ENCODE data around the gene TENM4. TPM values are rescaled to one million over a fixed set of nuclear protein-coding genes. Genes with fewer than 3 reads are reported as not detected.

Gene TENM4
- total and polyA plus RNA-seq, 2 of the 8 experiments (the other 6 are each of a cell fraction or from before 2014, with no cell fraction given) = 3.5 to 7.2 TPM

DNA sequence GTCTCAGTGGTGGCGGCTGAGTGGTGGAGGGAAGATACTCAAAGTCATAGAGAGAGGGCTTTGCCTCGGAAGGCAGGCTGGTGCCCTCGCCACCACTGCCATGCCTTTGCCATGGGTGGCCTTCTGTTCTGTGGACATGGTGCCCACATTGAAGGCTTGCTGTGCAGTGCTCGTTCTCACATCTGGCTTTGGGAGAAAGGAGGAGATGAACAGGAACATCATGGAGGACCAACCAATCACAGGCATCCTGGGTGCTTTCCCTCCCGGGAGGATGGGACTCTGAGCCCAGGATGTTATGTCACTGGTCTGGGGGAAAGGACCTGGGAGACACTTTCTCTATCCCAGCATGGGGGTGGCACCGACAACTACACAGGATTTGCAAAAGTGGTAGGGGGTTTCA, 783.8 kb downstream of the TENM4 start:
- Histone ChIP-seq H2AK5ac (ENCODE audit: low read depth, low read length) (no peak overlapping the region), H4K8ac (ENCODE audit: extremely low read depth, insufficient read depth, low read length) (no peak overlapping the region), H3K4me2 (ENCODE audit: insufficient read depth in 1 of 2, low read depth in 2 of 2, low read length in 2 of 2) (no peak overlapping the region), H2BK12ac (ENCODE audit: low read depth, low read length) (no peak overlapping the region), H3K79me2 (ENCODE audit: control insufficient read depth in 1 of 2, insufficient read depth in 2 of 2, low read length in 2 of 2) (no peaks in the 10 kb centered on the region), H3K4me1 (replicated peaks in 1 of 4; ENCODE audit: control insufficient read depth in 3 of 4, insufficient read depth in 4 of 4, low read length in 3 of 4) (no peaks in the 10 kb centered on the region; a peak in 1 of 7 replicates), H3K27me3 (replicated peaks in 1 of 4; ENCODE audit: control insufficient read depth in 3 of 4, extremely low read depth in 1 of 4, insufficient read depth in 3 of 4, low read length in 3 of 4) (no peaks in the 10 kb centered on the region), H2AFZ (ENCODE audit: low read length) (no peak overlapping the region), H3K27ac (ENCODE audit: low read depth, low read length) (no peak overlapping the region), H3K9me3 (ENCODE audit: insufficient read depth in 2 of 2, low read depth in 1 of 2, low read length in 1 of 2) (no peaks in the 10 kb centered on the region), H3K18ac (ENCODE audit: extremely low read depth, low read length) (no peak overlapping the region), H2BK120ac (replicated peaks; ENCODE audit: low read depth, low read length) (no peak overlapping the region), H3K14ac (ENCODE audit: insufficient read length) (no peak overlapping the region), H4K91ac (replicated peaks; ENCODE audit: insufficient read length, low read length) (no peak overlapping the region), H2BK15ac (ENCODE audit: low read length) (no peak overlapping the region), H3K23ac (ENCODE audit: insufficient read length) (no peak overlapping the region), H3K79me1 (ENCODE audit: low read depth, low read length) (no peaks in the 10 kb centered on the region), H3K9ac (replicated peaks in 1 of 4; ENCODE audit: extremely low read depth in 1 of 4, low read depth in 3 of 4, low read length in 3 of 4) (no peak overlapping the region), H3K36me3 (ENCODE audit: control insufficient read depth in 2 of 4, insufficient read depth in 4 of 4, low read length in 3 of 4) (no peaks in the 10 kb centered on the region; a peak in 1 of 8 replicates), H3K4ac (replicated peaks; ENCODE audit: insufficient read length, low read depth, low read length) (no peak overlapping the region), H3K56ac (replicated peaks; ENCODE audit: insufficient read length, low read depth, low read length) (no peak overlapping the region), H3K23me2 (ENCODE audit: low read depth, low read length) (no peaks in the 10 kb centered on the region), H4K20me1 (replicated peaks in 1 of 2; ENCODE audit: control insufficient read depth in 1 of 2, insufficient read depth in 2 of 2, low read length in 2 of 2) (no peaks in the 10 kb centered on the region), H3K4me3 (ENCODE audit: extremely low read depth in 1 of 4, insufficient read depth in 2 of 4, low read depth in 3 of 4, low read length in 4 of 4) (no peak overlapping the region), H2BK20ac (ENCODE audit: low read length) (no peak overlapping the region), H2BK5ac (ENCODE audit: low read depth, low read length) (no peak overlapping the region), H4K5ac (ENCODE audit: insufficient read length, low read depth, low read length) (no peak overlapping the region)
- TF ChIP-seq JUND (IDR thresholded peaks at IDR 0.05; ENCODE audit: low read length) = no peak
- no peak for TF ChIP-seq GTF2F1 (IDR thresholded peaks at IDR 0.05; ENCODE audit: borderline replicate concordance, low read depth, low read length)
- no peak for TF ChIP-seq SRF (IDR thresholded peaks at IDR 0.05; ENCODE audit: low read depth, low read length)
- TF ChIP-seq CREB1 (IDR thresholded peaks at IDR 0.05) = no peak
- TF ChIP-seq, protein P1, sequence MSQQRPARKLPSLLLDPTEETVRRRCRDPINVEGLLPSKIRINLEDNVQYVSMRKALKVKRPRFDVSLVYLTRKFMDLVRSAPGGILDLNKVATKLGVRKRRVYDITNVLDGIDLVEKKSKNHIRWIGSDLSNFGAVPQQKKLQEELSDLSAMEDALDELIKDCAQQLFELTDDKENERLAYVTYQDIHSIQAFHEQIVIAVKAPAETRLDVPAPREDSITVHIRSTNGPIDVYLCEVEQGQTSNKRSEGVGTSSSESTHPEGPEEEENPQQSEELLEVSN (IDR thresholded peaks at IDR 0.05) = no peak
- TF ChIP-seq KDM1A (IDR thresholded peaks at IDR 0.05; ENCODE audit: borderline replicate concordance, low read length) = no peak
- TF ChIP-seq TAF7 (optimal IDR thresholded peaks at IDR 0.05; ENCODE audit: borderline replicate concordance, low read depth, low read length) = no peak
- no peak for TF ChIP-seq PHF8 (conservative IDR thresholded peaks at IDR 0.05; ENCODE audit: low read depth, low read length)
- no peak for TF ChIP-seq TAF1 (IDR thresholded peaks at IDR 0.05; ENCODE audit: low read depth, low read length)
- FAIRE-seq (no peak), DNase-seq (ENCODE audit: low read depth in 1 of 2, low spot score in 2 of 2) (peak in 1 of 2 experiments; percentile 16)
- ChIA-PET POLR2A (ENCODE audit: partially characterized antibody) (interaction anchor here (0.6 kb wide), 1 partner anchor 179 kb away, joined by 3 read pairs; no protein-coding TSS in a partner anchor), CTCF (ENCODE audit: partially characterized antibody) (interaction anchor here (1.0 to 10.2 kb wide), 4 partner anchors 9 to 304 kb away, joined by 3 to 143 read pairs (median 32); no protein-coding TSS in a partner anchor)
- WGBS, 2 experiments (ENCODE audit: extremely low coverage in 1 of 2, insufficient coverage in 1 of 2, insufficient read length in 1 of 2, insufficient replicate concordance in 2 of 2, low coverage in 1 of 2, low lambda C conversion rate in 2 of 2, missing lambda C conversion rate in 1 of 2) = 83% methylated on average over 6 of the region's 6 CpGs; no CpG with 5 or more reads in 1 of the 2 experiments
